HG03575 (cell line): ENCODE results near the gene PTPRN2.

ENCODE experiments used
- ATAC-seq: cut with Tn5 transposase; IDR thresholded peaks from one replicate; pipeline ENCODE4 v1.9.1; 2021; ENCODE audit not compliant: unreplicated experiment, insufficient number of reproducible peaks, low FRiP score; ENCODE audit errors: extremely low read depth

The PTPRN2 gene

GRCh38 chr7:157555313-157555712 lies 1032.3 kb downstream of the PTPRN2 start:
- ATAC-seq, result no peak

DNA sequence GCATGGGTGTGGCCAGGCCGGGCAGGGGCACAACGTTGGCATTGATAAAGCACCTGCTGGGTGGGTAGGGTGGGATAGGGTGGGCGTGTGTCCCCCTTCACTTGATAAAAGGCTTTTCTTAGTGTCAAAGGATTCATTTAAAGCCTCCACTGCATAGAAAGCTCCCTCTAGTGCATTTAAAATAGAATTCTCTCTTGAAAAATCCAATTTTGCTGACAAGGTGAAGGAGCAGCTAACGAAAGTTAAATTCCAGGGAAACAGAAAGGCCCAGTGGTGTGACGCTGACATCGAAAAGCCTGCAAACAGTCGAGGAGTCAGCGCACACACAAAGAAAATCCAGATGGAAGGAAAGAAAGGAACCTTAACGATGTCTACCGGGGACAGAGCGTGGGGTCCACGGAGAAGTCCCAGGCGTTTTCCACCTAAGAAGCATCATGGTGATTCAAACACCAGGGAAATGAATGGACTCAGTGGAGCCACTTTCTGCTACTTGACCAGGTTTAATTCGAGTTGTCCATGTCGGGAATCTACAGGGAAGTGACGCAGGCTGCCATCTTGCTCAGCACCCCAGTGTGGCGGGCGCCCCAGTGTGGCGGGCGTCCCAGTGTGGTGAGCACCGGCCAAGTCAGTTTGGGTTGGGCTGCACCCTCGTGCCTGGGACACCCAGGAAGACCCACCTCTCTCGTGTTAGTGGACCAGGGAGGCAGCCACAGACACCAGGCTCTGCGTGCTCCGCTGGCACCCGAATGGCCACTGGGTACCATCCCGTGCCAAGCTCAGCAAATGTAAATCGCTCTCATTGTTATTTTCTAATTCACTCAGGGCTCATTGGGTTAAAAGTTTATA lies 1033.0 kb downstream of the PTPRN2 start:
- ATAC-seq, result no peak

DNA sequence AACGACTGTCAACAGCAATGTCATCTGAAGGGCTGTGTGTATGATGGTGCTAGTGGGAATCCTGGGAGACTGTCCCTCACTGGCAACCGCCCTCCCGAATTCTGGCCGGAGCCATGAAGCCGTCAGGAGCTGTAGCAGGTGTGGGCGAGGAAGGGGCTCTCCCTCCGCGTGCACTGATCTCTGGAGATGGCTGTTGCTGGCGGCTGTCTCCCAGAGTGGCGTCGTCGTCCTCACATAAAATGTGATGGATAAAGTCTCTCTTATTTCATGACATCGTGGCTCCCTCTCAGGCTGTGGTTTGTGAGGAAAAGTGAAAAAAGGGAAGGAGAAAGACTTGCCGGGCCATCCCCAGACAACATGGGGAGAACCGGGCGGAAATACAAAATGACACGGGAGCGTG lies 1034.4 kb downstream of the PTPRN2 start:
- ATAC-seq, result no peak

GRCh38 chr7:157552295-157552993 lies 1035.2 kb downstream of the PTPRN2 start:
- ATAC-seq, result no peak

- no peak for ATAC-seq
Measured at GRCh38 chr7:157551325-157552070, 1036.1 kb downstream of the PTPRN2 start.

DNA sequence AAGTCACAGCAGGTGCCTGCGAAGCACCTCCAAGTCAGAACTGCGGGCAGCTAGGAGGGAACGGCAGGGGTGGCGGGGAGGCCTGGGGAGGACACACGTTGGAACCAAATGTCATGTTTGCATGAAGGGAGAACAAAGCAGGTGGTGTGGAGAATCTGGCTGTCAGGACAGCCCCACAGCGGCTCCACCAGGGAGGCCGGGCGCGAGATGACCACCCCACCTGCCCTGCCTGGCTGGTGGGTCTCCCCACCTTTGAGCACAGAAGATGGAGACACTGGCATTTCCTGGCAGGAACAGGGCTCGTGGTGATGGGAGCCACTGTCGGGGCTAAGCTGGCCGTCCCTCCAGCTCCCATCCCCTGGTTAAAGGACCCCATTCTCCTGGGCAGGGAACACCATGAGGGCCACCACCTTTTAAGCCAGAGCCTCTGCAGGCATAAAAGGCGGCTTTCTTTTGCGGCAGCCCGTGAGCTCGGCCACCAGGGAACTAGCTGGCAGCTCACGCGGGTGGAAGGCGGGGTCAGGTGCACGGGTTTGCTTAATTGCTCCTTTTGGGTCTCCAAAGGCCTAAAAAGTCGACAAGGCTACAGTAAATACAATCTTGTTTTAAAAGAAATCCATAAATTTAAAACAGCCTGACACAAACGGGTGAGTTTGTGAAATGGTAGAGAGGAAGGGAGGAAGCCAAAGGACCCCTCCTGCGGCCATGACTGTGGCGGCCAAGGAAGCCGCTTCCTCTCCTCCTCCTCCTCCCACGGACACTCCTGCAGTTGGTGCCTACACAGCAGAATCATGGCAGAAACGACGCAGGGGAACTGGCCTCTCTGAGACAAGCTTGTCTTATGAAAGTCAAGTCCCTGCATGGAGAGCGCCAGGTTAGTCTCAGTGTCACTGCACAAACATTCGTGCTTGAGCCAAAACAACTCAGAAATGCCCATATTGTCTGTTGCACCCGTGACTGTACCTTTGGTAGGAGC lies 1037.0 kb downstream of the PTPRN2 start:
- no peak for ATAC-seq

DNA sequence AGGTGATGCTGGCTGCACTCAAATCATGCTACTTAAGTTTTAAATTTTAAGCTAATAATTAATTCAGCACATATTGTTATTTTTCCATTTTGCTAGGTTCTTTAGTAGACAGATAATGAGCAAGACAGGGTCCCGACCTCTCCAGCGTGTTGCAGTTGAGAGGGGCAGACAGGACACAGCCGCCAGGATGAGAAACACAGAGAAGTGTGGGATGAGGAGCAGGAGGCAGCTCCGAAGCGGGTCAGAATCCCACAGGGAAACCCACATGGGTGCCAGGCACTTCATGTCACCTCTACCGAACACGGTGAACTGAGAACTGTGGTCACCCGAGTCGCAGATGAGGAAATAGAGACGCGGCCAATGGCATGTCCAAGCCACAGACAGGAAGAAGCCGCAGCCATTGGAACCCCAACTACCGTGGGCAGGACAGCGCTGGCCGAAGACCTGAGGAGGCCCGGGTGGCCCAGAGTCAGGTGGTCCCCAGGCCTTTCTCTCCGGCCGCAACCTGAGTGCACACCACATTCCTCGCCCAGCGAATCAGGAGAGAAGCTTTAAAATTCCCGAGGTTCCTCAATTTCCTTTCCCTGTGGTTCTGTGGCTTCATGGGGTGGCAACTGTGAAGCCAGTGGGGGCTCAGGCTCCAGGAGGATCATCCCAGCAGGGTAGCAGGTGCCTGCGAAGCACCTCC lies 1037.9 kb downstream of the PTPRN2 start:
- no peak for ATAC-seq

DNA sequence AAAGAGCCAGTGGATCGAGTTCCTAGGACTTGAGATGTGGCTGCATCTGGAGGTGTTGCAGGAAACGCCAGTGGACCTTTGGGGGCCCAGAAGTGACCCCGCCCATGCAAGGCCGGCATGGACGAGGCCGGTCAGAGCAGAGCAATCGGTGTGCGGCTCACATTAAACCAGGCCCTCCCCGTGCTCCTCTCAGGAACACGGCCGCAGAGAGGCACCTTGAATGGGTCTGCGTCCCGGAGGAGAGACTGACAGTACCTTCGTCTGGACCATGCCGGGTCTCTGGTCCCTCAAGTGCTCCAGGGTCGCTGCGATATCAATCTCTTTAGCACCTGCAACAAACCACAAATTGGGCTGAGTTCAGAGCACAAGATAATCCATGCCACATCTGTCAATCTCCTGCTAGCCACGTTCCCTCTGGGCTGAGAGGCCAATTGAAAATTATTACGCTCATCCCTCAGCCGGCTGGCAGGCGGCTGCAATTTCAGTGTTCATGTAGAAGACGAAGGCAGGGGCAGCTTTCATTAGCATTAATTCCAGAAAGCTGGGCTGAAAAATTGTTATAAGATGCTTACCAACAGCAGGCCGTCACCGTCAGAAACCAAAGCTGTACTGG lies 1038.8 kb downstream of the PTPRN2 start:
- no peak for ATAC-seq

GRCh38 chr7:157547611-157548010 lies 1040.0 kb downstream of the PTPRN2 start:
- ATAC-seq, result no peak

DNA sequence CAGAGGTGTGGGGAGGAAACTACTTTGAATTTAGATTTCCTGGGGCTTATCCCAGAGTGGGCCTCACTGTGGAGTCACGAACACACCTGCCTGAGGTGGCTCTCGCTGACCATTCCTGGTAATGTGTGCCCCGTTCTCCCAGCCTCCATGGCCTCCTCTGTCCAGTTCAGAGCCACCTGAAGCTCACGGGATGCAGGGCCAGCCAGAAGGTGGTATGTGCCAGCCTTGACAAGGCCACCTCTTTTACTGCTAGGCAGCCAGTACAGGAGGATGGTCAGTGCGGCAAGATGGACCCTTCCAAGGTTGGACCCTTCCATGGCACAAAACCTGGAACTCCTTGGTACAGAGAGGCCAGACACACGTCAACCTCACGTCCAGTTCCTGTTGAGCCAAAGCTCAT lies 1040.5 kb downstream of the PTPRN2 start:
- ATAC-seq, result no peak

DNA sequence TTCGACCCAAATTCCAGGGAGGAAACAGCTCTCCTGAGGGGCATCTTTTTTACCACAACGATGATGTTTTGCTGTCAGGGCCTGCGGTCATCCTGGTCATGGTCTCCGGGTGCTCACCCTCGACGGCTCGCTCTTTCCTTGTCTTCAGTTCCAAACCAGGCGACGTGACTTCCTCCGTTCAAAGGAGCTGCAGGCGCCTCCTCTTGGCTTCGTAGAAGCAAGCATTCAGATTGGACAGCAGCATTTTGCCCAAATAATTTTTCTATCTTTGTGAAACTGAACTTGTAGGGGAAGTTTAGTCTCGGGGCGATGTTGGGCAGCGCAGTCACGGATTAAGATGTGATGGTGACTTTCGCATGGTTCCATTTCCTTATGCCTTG lies 1042.0 kb downstream of the PTPRN2 start:
- ATAC-seq, result no peak

DNA sequence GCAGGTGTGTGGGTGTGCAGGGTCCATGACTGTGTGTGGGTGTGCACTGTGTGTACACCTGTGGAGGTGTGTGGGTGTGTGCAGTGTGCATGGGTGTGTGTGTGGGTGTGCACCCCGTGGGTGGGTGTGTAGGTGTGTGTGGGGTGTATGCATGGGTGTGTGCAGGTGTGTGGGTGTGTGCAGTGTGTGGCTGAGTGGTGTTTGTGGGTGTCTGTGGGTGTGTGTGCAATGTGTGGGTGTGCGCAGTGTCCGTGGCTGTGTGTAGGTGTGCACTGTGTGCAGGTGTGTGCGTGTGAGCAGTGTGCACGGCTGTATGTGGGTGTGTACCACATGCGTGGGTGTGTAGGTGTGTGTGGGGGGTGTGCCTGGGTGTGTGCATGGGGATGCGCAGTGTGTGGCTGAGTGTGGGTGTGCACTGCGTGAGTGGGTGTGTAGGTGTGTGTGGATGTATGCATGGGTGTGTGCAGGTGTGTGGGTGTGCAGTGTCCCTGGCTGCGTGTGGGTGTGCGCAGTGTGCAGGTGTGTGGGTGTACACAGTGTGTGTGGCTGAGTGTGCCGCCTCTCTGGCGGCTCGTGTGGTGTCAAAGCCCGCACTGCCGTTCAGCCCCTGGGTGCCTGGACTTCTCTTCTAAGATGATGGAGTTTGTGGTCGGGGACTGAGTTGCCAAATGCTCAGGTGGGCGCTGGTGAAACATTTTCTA lies 1042.5 kb downstream of the PTPRN2 start:
- ATAC-seq, result no peak

GRCh38 chr7:157544226-157544625 lies 1043.4 kb downstream of the PTPRN2 start:
- no peak for ATAC-seq

- ATAC-seq, result no peak
Measured at GRCh38 chr7:157543791-157544190, 1043.8 kb downstream of the PTPRN2 start.

DNA sequence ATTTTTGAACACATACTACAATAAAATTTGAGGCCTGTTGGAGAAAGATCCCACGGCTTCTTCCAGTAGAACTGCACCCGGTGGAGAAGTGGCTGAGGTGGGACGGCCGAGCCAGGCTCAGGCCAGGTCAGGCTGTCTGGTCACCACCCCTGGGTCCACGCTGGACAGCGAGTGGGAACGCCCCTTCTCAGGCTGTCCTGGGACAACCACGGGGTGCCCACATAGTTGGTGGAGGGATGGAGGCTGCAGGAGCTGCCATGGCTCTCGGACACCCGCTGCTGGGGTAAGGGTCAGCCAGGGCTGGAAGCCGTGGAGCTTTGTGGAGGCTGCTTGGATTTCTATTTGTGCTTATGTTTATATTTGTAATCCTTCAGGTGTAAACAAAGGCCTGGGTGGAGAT lies 1044.3 kb downstream of the PTPRN2 start:
- no peak for ATAC-seq

DNA sequence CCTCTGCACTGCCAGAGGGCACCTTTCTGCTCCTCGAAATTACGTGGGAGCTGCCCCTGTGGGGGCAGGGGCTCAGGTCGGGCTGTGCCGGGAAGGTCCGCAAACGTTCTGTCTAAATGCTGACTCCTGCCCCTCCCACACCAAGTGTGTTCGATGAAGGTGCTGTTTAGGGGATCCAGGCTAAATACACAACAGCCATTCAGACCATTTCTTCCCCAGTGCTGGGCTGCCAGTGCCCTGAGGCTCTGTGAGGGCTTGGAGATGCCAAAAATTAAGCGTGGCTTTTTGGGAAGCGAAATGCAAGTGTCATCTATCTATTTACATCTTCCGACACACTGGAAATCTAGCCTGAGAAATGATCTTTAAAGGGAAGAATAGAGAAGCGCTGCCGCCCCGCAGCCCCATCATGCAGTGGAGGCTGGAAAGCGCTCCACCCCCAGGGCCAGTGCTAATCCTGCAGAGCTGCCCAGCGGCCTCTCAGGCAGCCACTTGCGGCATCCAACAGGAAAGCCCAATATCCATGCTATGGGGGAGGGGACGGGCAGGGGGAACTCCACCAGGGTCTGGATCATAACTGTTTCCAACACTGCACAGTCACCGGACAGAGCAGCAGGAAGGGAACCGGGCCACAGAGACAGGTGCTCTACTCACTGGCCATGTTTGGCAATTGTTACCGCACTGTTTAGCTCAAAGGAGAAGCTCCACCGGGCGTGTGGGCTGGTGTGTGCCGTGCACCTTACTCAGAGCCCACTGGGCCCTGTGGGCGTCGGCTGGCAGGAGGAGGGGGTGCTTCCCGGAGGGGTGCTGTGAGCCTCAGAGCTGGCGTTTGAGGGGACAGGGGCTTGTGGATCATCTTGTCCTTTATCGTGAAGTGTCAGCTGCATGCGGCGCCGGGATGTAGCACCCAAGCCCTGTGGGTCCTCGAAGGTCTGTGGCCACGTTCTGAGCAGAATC lies 1045.3 kb downstream of the PTPRN2 start:
- no peak for ATAC-seq
